NCI-H1105 treated with DMSO at 0.1 percent for 48 hours (cell line): ENCODE results near the gene PCDHB2.
"Not testable (repeated sequence)": the region's sequence is repeated elsewhere in the genome, so short reads cannot be mapped to it uniquely, and the experiment has no call there.

Source experiments
- DNase-seq: peaks from one replicate; lab custom pipeline; 2025; lab: John Stamatoyannopoulos, UW

The PCDHB2 gene

DNA sequence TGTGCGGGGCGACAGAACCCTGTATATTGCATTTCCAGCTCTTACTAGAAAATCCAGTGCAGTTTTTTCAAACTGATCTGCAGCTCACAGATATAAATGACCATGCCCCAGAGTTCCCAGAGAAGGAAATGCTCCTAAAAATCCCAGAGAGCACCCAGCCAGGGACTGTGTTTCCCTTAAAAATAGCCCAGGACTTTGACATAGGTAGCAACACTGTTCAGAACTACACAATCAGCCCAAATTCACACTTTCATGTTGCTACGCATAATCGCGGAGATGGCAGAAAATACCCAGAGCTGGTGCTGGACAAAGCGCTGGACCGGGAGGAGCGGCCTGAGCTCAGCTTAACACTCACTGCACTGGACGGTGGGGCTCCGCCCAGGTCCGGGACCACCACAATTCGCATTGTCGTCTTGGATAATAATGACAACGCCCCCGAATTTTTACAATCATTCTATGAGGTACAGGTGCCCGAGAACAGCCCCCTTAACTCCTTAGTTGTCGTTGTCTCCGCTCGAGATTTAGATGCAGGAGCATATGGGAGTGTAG is 41.4 kb downstream of the PCDHB2 start:
- no peak for DNase-seq

DNA sequence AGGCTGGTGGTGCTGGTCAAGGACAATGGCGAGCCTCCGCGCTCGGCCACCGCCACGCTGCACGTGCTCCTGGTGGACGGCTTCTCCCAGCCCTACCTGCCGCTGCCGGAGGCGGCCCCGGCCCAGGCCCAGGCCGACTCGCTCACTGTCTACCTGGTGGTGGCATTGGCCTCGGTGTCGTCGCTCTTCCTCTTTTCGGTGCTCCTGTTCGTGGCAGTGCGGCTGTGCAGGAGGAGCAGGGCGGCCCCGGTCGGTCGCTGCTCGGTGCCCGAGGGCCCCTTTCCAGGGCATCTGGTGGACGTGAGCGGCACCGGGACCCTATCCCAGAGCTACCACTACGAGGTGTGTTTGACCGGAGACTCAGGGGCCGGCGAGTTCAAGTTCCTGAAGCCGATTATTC is 42.9 kb downstream of the PCDHB2 start:
- not testable (repeated sequence) for DNase-seq
